Measurements from ENCODE around the gene WDR37. TPM values are rescaled to one million over a fixed set of nuclear protein-coding genes. Genes with fewer than 3 reads are reported as not detected.

Gene WDR37
- total RNA-seq, 1 experiment from 2014 or later, result 6.9 TPM

- no peak for DNase-seq (ENCODE audit: low read depth)
Observed at GRCh38 chr10:1128649-1129048, 72.5 kb downstream of the WDR37 start.

DNA sequence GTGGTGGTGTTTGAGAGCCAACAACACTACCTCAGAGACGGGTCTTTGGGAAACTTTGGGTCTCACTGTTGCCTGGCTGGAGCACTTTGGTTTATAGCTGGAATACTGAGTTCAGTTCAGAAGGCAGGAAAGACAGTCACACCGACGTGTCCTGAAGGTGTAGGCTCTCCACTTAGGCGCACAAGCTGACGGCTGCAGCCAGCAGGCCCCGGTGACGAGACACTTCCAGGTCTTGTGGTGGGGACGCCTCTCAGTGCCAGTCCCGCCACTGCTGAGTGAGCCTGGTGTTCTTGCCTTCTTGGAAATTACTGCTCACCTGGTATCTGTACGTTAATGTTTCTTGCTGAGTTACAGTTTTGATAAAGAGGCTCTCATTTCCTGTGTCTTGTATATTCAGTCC lies 74.0 kb downstream of the WDR37 start:
- no peak for DNase-seq (ENCODE audit: low read depth)

- DNase-seq (ENCODE audit: low read depth), result no peak
Observed at GRCh38 chr10:1130995-1131790, 75.0 kb downstream of the WDR37 start.

GRCh38 chr10:1132584-1132983 lies 76.4 kb downstream of the WDR37 start:
- DNase-seq (ENCODE audit: low read depth), result no peak

GRCh38 chr10:1133495-1134045 lies 77.4 kb downstream of the WDR37 start:
- DNase-seq (ENCODE audit: low read depth), result no peak

DNA sequence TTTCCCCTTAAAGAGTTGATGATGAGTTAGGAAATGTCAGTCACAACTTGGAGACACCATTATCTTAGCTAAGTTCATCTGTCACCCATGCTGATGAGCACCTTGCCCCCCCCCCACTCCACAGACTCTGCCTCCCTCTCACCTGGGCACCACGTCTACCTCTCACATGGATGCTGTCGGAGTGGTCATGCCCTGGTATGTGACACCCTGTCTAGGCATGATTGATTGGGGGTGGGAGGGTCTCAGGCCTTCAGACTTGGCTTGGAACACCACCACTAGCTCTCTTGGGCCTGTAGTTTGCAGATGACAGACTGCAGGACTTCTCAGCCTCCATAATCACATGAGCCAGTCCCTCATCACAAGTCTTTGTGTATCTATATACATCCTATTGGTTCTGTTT lies 78.0 kb downstream of the WDR37 start:
- DNase-seq (ENCODE audit: low read depth), result no peak

DNA sequence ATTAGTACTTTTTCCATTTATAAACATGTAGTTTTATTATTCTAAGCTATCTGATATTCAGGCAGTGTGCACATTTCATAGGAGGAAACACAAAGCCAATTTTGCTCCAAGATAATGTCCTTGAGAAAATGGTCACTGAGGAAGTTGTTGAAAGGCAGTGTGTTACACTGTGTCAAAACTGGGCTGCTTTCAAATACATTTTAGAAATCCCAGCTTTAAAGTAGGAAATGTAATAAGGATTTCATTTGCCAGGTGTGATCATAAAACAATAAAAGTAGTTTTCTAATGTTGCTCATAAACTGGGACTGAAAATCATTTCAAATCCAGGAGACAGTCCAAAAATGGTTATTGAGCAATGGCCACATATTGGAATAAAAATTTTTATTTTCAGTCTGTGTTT lies 80.1 kb downstream of the WDR37 start:
- DNase-seq (ENCODE audit: low read depth), result no peak

GRCh38 chr10:1137499-1138163 lies 81.4 kb downstream of the WDR37 start:
- DNase-seq (ENCODE audit: low read depth), result no peak

DNA sequence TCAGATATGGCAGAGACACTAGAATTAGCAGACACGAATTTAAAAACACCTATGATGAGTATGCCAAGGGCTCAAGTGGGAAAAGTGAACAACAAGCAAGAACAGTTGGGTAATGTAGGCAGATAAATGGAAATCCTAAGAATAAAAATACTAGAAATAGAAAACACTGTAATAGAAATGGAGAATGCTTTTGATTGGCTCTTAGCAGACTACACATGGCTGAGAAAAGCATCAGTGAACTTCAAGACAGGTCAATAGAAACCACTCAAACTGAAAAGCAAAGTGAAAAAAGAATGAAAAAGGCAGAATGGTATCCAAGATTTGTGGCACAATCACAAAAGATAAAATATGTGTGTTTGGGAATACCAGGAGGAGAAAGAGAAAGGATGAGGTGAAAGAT lies 82.3 kb downstream of the WDR37 start:
- no peak for DNase-seq (ENCODE audit: low read depth)

DNA sequence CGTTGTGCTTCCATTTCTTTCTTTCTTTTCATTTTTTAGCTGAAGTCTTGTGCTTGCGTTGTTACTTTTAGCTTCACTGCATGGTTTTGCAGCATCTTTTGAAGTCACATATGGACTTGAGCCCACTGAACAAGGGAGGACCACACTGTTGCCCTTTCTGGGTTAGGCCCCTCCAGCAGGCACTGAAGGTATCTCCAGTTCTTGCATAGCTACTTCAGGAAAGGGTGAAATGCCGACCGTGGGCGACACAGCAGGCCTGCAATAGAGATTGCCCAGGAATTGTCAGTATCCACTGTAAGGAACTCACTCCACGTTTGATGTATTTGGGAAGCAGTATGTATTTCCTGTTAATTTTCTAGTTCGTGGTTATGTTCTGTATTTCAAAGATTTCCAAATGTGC lies 85.1 kb downstream of the WDR37 start:
- no peak for DNase-seq (ENCODE audit: low read depth)

- no peak for DNase-seq (ENCODE audit: low read depth)
Observed at GRCh38 chr10:1141701-1142100, 85.5 kb downstream of the WDR37 start.

DNA sequence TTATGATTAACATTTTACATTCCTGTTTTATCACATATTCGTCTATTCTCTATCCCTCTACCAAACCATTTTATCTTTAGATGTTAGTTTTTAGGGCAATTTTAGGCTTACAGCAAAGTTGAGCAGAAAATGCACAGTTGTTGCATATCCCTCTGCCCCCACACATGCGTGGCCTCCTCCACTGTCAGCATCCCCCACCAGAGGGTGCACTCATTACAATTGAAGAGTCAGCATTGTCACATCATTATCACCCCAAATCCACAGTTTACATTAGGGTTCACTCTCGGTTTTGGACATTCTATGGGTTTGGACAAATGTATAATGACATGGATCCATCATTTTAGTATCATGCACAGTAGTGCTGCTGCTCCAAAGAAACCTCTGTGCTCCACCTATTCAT lies 86.4 kb downstream of the WDR37 start:
- no peak for DNase-seq (ENCODE audit: low read depth)

GRCh38 chr10:1147810-1148209 lies 91.6 kb downstream of the WDR37 start:
- no peak for DNase-seq (ENCODE audit: low read depth)

GRCh38 chr10:1148855-1149605 lies 92.8 kb downstream of the WDR37 start:
- no peak for DNase-seq (ENCODE audit: low read depth)

- DNase-seq (ENCODE audit: low read depth), result no peak
Observed at GRCh38 chr10:1149793-1150637, 93.8 kb downstream of the WDR37 start.

- no peak for DNase-seq (ENCODE audit: low read depth)
Observed at GRCh38 chr10:1150638-1150955, 94.4 kb downstream of the WDR37 start.

DNA sequence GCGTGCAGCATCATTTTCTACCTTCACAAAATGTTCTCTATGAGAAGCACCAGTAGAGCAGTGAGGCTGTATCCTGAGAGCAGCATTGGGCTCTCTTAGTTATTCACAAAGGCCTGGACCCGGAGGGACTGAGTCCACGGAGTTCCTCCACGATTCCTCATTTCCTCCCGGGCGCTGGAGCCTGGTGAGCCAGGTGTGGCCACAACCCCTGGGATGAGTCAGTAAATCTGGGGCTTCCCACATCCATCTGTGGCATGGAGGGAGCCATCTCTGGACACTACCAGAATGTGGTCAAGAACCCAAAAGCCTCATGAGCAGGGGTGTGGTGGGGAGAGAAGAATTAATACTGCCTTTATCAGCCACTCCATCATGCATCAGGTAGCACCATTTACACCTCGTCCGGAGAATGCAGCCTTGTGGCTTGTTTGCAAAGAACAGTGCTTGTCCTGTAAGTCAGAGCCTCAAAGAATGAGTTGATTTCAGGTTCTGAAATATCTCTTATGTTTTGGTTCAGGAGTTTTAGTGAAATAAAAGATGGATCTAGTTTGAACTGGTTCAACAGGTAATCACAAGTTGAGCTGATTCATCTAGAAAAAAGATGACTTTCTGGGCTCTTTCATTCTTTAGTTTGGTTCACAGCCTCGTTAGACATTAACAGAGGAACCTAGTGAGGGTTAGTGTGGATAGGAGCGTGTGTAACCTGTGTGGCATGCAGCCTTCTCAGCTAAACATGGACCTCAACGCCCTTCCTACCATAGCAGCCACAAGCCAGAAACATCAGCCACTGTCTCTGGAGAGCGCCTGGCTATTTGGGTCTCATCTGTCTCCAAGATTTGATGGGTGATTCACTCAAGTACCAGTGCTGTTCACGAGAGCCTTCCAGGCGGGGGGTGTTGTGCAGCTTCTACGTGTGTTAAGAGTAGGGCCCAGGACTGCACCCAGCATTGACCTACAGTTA lies 95.2 kb downstream of the WDR37 start:
- peak; percentile 68 for DNase-seq (ENCODE audit: low read depth)

GRCh38 chr10:1152386-1153250 lies 96.4 kb downstream of the WDR37 start:
- DNase-seq (ENCODE audit: low read depth), result no peak

DNA sequence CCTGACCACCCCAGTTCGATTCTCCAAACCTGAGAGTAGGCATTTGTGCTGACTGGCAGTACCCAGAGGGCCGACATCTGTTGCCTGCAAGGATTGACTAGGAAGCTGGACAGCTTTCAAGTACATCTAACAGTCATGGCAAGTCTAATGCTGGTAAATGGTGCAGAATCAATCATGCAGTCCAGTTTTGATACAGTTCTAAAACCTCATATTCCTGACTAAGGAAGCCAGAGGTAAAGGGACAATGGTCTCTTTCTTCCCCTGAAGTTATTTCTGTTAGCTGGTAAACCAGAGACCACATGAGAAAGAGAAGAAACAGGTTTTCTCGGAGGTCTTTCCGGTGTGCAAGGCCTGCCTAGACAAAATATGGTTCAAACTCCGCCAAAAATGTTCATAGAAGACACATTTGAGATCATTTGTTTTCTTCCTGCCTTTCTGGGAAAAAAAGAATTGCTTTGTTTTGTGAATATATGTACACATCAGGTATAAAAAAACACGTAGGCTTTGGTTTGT lies 97.1 kb downstream of the WDR37 start:
- no peak for DNase-seq (ENCODE audit: low read depth)

All from Daoy (cell line).